GM13976 (cell line): Measurements from ENCODE around the gene BANF2.

Experiments
- DNase-seq: peaks from one replicate; pipeline ENCODE4 v3.0.0; 2012; ENCODE audit warnings: low spot score
- in situ Hi-C: fragments of 300-500 bp; cut with MboI; formaldehyde crosslinking; loops from one replicate; pipeline ENCODE4 v1.12.0; 2022; ENCODE audit warnings: low sequenced_read_pairs, mixed read lengths, inconsistent platforms; ENCODE audit not compliant: unreplicated experiment
- TF ChIP-seq, protein P1 (sequence below): IDR thresholded peaks from 2 replicates; pipeline ENCODE4 v1.5.1; 2012; ENCODE audit warnings: borderline replicate concordance, mild to moderate bottlenecking; ENCODE audit not compliant: insufficient read depth; ENCODE audit errors: extremely low read depth, missing control alignments, control extremely low read depth

The BANF2 gene

GRCh38 chr20:17723301-17723691 is 23.5 kb downstream of the BANF2 start:
- in situ Hi-C loops = no loop called here
- TF ChIP-seq, protein P1, sequence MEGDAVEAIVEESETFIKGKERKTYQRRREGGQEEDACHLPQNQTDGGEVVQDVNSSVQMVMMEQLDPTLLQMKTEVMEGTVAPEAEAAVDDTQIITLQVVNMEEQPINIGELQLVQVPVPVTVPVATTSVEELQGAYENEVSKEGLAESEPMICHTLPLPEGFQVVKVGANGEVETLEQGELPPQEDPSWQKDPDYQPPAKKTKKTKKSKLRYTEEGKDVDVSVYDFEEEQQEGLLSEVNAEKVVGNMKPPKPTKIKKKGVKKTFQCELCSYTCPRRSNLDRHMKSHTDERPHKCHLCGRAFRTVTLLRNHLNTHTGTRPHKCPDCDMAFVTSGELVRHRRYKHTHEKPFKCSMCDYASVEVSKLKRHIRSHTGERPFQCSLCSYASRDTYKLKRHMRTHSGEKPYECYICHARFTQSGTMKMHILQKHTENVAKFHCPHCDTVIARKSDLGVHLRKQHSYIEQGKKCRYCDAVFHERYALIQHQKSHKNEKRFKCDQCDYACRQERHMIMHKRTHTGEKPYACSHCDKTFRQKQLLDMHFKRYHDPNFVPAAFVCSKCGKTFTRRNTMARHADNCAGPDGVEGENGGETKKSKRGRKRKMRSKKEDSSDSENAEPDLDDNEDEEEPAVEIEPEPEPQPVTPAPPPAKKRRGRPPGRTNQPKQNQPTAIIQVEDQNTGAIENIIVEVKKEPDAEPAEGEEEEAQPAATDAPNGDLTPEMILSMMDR = no peak

GRCh38 chr20:17725094-17725835 is 25.5 kb downstream of the BANF2 start:
- DNase-seq = no peak
- in situ Hi-C loops = no loop called here
- TF ChIP-seq, protein P1 = no peak

More at GRCh38 chr20:17723301-17723691, 23.5 kb downstream of the BANF2 start:
- DNase-seq = no peak

DNA sequence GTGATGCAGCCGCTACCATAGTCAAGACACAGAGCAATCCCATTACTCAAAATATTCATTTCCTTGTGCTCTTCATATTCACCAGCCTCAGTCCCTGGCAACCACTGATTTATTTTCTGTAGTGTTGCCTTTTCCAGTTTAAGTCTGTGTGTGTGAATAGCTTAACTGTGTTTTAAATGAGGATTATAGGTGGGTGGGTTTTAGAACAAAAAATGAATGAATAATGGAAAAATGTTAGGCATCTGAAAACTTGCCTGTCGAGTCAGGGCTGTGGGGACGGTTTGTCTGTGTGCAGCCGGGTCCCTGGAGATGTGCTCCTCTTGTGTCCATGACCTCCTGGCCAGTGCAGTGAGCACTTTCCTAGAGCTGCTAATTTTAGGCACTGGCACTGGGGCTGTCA is 27.1 kb downstream of the BANF2 start:
- TF ChIP-seq, protein P1 = no peak
- no peak for DNase-seq
- in situ Hi-C loops = no loop called here

GRCh38 chr20:17727351-17727750 is 27.6 kb downstream of the BANF2 start:
- TF ChIP-seq, protein P1 = no peak
- in situ Hi-C loops = no loop called here
- DNase-seq = no peak

DNA sequence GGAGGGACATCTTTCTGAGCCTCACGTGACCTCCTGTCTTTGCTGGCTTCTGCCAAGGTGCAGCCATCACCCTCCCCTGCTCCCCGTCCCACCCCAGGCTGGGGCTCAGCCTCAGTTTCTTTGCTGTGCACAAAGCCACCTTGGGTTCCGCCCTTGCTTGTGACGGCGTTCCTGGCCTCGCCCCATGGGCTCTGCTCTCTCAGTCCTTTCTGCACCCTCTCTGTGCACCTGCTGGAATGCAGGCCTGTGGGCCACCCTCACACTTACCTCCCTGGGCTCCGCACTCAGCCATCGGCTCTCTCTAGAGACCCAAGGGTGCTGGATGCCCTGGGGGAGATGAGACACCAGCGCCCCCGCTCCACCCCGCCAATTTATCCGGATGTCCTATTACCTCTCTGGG is 28.3 kb downstream of the BANF2 start:
- TF ChIP-seq, protein P1 = no peak
- no peak for DNase-seq
- in situ Hi-C loops = no loop called here

- in situ Hi-C loops = no loop called here
- TF ChIP-seq, protein P1 = no peak
- no peak for DNase-seq
Observed at GRCh38 chr20:17730071-17730470, 30.3 kb downstream of the BANF2 start.

GRCh38 chr20:17731233-17731632 is 31.5 kb downstream of the BANF2 start:
- no peak for DNase-seq
- in situ Hi-C loops = no loop called here
- TF ChIP-seq, protein P1 = no peak
